Right lobe of liver (tissue), 6 donors: ENCODE results near the gene AKR1B15. TPM values are rescaled to one million over a fixed set of nuclear protein-coding genes. Genes with fewer than 3 reads are reported as not detected.

Experiments used
- ATAC-seq, 4 donors: fragments of 200-7000 bp; cut with Tn5 transposase; one replicate each; pipeline ENCODE4 v1.9.1; 2020; ENCODE audit warnings: mild to moderate bottlenecking in 4 of 4, moderate library complexity in 4 of 4
- DNase-seq, 3 donors: peaks; one replicate each; pipeline ENCODE4 v3.0.0-alpha.2; 2020
- H3K27ac ChIP-seq, 3 donors: fragments of 200-600 bp; one replicate each; pipeline ENCODE4 v1.8.0; 2022
- H3K27me3 ChIP-seq, 2 donors: fragments of 200-600 bp; one replicate each; pipeline ENCODE4 v1.8.0; 2022
- H3K36me3 ChIP-seq, 4 donors: fragments of 200-600 bp; sonication (generic) in 1 of 4; one replicate each; pipeline versions ENCODE4 v1.5.1 to v1.8.0; 2017 to 2022; ENCODE audit warnings: control low read depth in 1 of 4
- H3K4me1 ChIP-seq, 4 donors: fragments of 200-600 bp; sonication (generic) in 1 of 4; one replicate each; pipeline versions ENCODE4 v1.5.1 to v1.8.0; 2017 to 2022; ENCODE audit warnings: control low read depth in 1 of 4
- H3K4me3 ChIP-seq, 3 donors: fragments of 200-600 bp; one replicate each; pipeline ENCODE4 v1.8.0; 2022
- H3K9me3 ChIP-seq, 4 donors: fragments of 200-600 bp; sonication (generic) in 1 of 4; one replicate each; pipeline versions ENCODE4 v1.5.1 to v1.8.0; 2017 to 2022; ENCODE audit warnings: control low read depth in 1 of 4
- CTCF ChIP-seq, 4 donors: fragments of 200-600 bp in 3 of 4; fragments of 450-650 bp in 1 of 4; IDR thresholded peaks; one replicate each; pipeline versions ENCODE4 v1.5.1 to v1.8.0; 2016 to 2022; ENCODE audit warnings: antibody characterized with exemption in 4 of 4, mild to moderate bottlenecking in 2 of 4
- POLR2A ChIP-seq: fragments of 450-650 bp; IDR thresholded peaks from one replicate; pipeline ENCODE4 v1.6.1; 2017; ENCODE audit warnings: antibody characterized with exemption, mild to moderate bottlenecking
- whole genome bisulfite sequencing: methylation state at CpG from one replicate; pipeline ENCODE4 v1.1.6; 2018; ENCODE audit warnings: low coverage, low lambda C conversion rate; ENCODE audit not compliant: insufficient coverage; ENCODE audit errors: missing lambda C conversion rate; 5-methylcytosine and 5-hydroxymethylcytosine counted together
- intact Hi-C, 2 donors: fragments of 100-400 bp; cut with DNase I; formaldehyde crosslinking; loops; one replicate each; pipeline versions ENCODE4 v1.11.2 to v1.14.1; 2022
- total RNA-seq, 6 experiments: library from RNA; depleted of rRNA in 2 of 6; stranded (reverse); fragments of >200 nt in 2 of 6; fragmentation: NEBNext Ultra II Directional in 3 of 6; extraction: Animal tissue kit (Norgen Biotek cat#: 25700) in 3 of 6; gene quantifications; one replicate each; pipeline versions ENCODE4 v1.1.0 to v1.2.4, GENCODE V29; 2016 to 2023
- donor health status: DM: no; HTN: yes; CAD: no.
- donor health status: DM: no; HTN: no; CAD: no.
- donor health status: DM: no; HTN: no; CAD: no.
- donor health status: DM: no; HTN: yes; CAD: no.
- donor health status: DM: no; HTN: yes; CAD: no.

Gene AKR1B15
- total RNA-seq, 6 experiments from 2014 or later: 1.8 to 40.4 (median 2.4) TPM; not detected in 2

GRCh38 chr7:134625550-134625949 lies 76.6 kb downstream of the AKR1B15 start:
- no peak for DNase-seq
- no peaks in the 10 kb centered on the region for H3K36me3 ChIP-seq
- no peak overlapping the region for H3K4me3 ChIP-seq
- TF ChIP-seq CTCF (IDR thresholded peaks at IDR 0.05): no peak
- TF ChIP-seq POLR2A: no peak
- 38% methylated on average over 3 of the region's 3 CpGs for WGBS
- no peaks in the 10 kb centered on the region for H3K9me3 ChIP-seq
- H3K4me1 ChIP-seq: no peaks in the 10 kb centered on the region
- no peak overlapping the region for H3K27ac ChIP-seq
- peaks cover 0 to 3% of the 10 kb centered on the region in 2 donors for H3K27me3 ChIP-seq
- intact Hi-C loops: no loop called here
- ATAC-seq: no peak

GRCh38 chr7:134627109-134627774 lies 78.3 kb downstream of the AKR1B15 start:
- DNase-seq (no peak), ATAC-seq (no peak)
- Histone ChIP-seq H3K4me3 (no peak overlapping the region), H3K4me1 (no peaks in the 10 kb centered on the region), H3K27me3 (no peaks in the 10 kb centered on the region), H3K27ac (no peak overlapping the region), H3K36me3 (no peaks in the 10 kb centered on the region), H3K9me3 (no peaks in the 10 kb centered on the region)
- TF ChIP-seq POLR2A (no peak), CTCF (IDR thresholded peaks at IDR 0.05) (no peak)
- intact Hi-C loops: no loop called here
- 42% methylated on average over 2 of the region's 2 CpGs for WGBS

GRCh38 chr7:134627775-134628153 lies 78.9 kb downstream of the AKR1B15 start:
- no peaks in the 10 kb centered on the region for H3K4me1 ChIP-seq

GRCh38 chr7:134629445-134629844 lies 80.5 kb downstream of the AKR1B15 start:
- no peaks in the 10 kb centered on the region for H3K9me3 ChIP-seq
- no peaks in the 10 kb centered on the region for H3K27me3 ChIP-seq
- H3K4me1 ChIP-seq: no peaks in the 10 kb centered on the region
- no peak for DNase-seq
- ATAC-seq: no peak
- no peak for TF ChIP-seq CTCF (IDR thresholded peaks at IDR 0.05)
- no peak for TF ChIP-seq POLR2A
- no peaks in the 10 kb centered on the region for H3K36me3 ChIP-seq
- intact Hi-C loops: no loop called here
- no peak overlapping the region for H3K4me3 ChIP-seq
- H3K27ac ChIP-seq: no peak overlapping the region

More at GRCh38 chr7:134627775-134628153, 78.9 kb downstream of the AKR1B15 start:
- 0% methylated on average over 1 of the region's 1 CpG for WGBS
- no peak overlapping the region for H3K4me3 ChIP-seq
- no peaks in the 10 kb centered on the region for H3K9me3 ChIP-seq
- intact Hi-C loops: no loop called here
- no peaks in the 10 kb centered on the region for H3K27me3 ChIP-seq
- H3K36me3 ChIP-seq: no peaks in the 10 kb centered on the region
- DNase-seq: no peak
- H3K27ac ChIP-seq: no peak overlapping the region
- no peak for TF ChIP-seq CTCF (IDR thresholded peaks at IDR 0.05)
- no peak for TF ChIP-seq POLR2A
- ATAC-seq: no peak

Other genes starting within 250 kb of the AKR1B15 start
- 10 to 100 TPM in 4 of 6 experiments, 1 to 10 TPM in 2; 8.9 to 13.5 (median 10.4) TPM for gene SLC35B4, start 232.2 kb upstream of the AKR1B15 start, total RNA-seq
- 10 to 100 TPM in 3 of 6 experiments, 1 to 10 TPM in 3; 6.9 to 18.1 (median 9.7) TPM for gene AKR1B1, start 90.0 kb upstream of the AKR1B15 start, total RNA-seq
- 100 to 1,000 TPM in 3 of 6 experiments, 10 to 100 TPM in 1, 1 to 10 TPM in 2; 1.8 to 673 (median 306) TPM for gene AKR1B10, start 21.5 kb upstream of the AKR1B15 start, total RNA-seq
- gene BPGM, start 97.7 kb downstream of the AKR1B15 start, total RNA-seq: 10 to 100 TPM in 1 of 6 experiments, 1 to 10 TPM in 5; 5.9 to 10.9 (median 7.3) TPM
- gene CALD1, start 230.5 kb downstream of the AKR1B15 start, total RNA-seq: 100 to 1,000 TPM; 110 to 181 (median 131) TPM